ENCODE results near the gene ALAS1. TPM values are rescaled to one million over a fixed set of nuclear protein-coding genes. Genes with fewer than 3 reads are reported as not detected.
A peak's percentile ranks its signal among the peaks of the same experiment; 100 is the strongest.
"Not testable (repeated sequence)": the region's sequence is repeated elsewhere in the genome, so short reads cannot be mapped to it uniquely, and the experiment has no call there.

ALAS1 gene
- total RNA-seq, 1 donor from 2014 or later = 56.3 TPM

DNA sequence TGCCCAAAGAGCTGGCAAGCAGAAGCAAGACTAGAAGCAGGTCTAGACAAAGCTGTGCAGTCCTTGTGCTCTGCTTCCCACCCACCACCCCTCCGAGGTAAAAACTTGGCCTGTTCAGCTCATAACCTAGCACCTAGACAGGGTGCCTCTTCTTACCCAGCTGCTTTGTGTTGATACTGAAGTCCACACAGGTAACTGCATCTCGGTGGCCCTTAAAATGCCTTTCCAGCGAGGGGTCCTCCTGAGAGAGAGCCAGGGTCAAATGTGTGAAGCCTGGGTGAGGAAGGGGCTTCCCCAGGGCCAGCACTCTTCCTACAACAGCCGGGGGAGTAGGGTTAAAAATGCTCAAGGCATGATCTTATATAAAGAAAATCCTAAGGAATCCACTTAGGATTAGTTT is 47.1 kb upstream of the ALAS1 start:
- no peaks in the 10 kb centered on the region for H4K20me1 ChIP-seq (ENCODE audit: insufficient read depth, low read length)
- Mint-ChIP-seq H3K27ac (ENCODE audit: unreplicated experiment) (no peak overlapping the region), H3K36me3 (ENCODE audit: low read depth, unreplicated experiment) (no peaks in the 10 kb centered on the region), H3K27me3 (ENCODE audit: low read depth, unreplicated experiment) (no peaks in the 10 kb centered on the region), H3K9me3 (ENCODE audit: unreplicated experiment) (no peaks in the 10 kb centered on the region), H3K4me1 (ENCODE audit: low read depth, unreplicated experiment) (no peaks in the 10 kb centered on the region), H3K4me3 (ENCODE audit: unreplicated experiment) (no peak overlapping the region)
- H3K4me2 ChIP-seq (ENCODE audit: low read length) = no peak overlapping the region
- H3K27me3 ChIP-seq (ENCODE audit: insufficient read depth, low read length) = no peaks in the 10 kb centered on the region
- DNase-seq (ENCODE audit: low read depth) (no peak), FAIRE-seq (no peak)
- peaks cover 13% of the 10 kb centered on the region for H3K4me1 ChIP-seq (ENCODE audit: insufficient read depth, low read length)
- TF ChIP-seq, protein P1, sequence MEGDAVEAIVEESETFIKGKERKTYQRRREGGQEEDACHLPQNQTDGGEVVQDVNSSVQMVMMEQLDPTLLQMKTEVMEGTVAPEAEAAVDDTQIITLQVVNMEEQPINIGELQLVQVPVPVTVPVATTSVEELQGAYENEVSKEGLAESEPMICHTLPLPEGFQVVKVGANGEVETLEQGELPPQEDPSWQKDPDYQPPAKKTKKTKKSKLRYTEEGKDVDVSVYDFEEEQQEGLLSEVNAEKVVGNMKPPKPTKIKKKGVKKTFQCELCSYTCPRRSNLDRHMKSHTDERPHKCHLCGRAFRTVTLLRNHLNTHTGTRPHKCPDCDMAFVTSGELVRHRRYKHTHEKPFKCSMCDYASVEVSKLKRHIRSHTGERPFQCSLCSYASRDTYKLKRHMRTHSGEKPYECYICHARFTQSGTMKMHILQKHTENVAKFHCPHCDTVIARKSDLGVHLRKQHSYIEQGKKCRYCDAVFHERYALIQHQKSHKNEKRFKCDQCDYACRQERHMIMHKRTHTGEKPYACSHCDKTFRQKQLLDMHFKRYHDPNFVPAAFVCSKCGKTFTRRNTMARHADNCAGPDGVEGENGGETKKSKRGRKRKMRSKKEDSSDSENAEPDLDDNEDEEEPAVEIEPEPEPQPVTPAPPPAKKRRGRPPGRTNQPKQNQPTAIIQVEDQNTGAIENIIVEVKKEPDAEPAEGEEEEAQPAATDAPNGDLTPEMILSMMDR (IDR thresholded peaks at IDR 0.05; ENCODE audit: insufficient read depth, low read depth, low read length) = no peak
- no peak for TF ChIP-seq EZH2 (IDR thresholded peaks at IDR 0.05; ENCODE audit: insufficient read depth, low read length)
- no peak overlapping the region for H3K9ac ChIP-seq (ENCODE audit: low read length)
- H3K79me2 ChIP-seq (ENCODE audit: insufficient read depth, low read length) = peaks cover 19% of the 10 kb centered on the region
- H3K36me3 ChIP-seq (ENCODE audit: insufficient read depth, low read length) = no peaks in the 10 kb centered on the region
- H3K4me3 ChIP-seq (ENCODE audit: insufficient read depth, low read depth, low read length) = no peak overlapping the region
- no peaks in the 10 kb centered on the region for H3K9me3 ChIP-seq (ENCODE audit: insufficient read depth, low read depth, low read length)
- no peak overlapping the region for H3K27ac ChIP-seq (ENCODE audit: low read depth, low read length)
- no peak overlapping the region for H2AFZ ChIP-seq (ENCODE audit: low read depth, low read length)

DNA sequence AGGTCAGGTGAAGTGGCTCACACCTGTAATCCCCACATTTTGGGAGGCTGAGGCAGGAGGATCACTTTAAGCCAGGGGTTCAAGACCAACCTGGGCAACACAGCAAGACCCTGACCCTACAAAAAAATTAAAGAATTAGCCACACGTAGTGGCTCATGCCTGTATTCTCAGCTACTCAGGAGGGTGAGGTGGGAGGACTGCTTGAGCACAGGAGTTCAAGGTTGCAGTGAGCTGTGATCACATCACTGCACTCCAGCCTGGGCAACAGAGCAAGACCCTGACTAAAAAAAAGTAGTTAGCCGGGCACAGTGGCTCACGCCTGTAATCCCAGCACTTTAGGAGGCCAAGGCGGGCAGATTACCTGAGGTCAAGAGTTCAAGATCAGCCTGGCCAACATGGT is 46.0 kb upstream of the ALAS1 start:
- H3K36me3 Mint-ChIP-seq (ENCODE audit: low read depth, unreplicated experiment); H3K9ac ChIP-seq (ENCODE audit: low read length); H3K27ac Mint-ChIP-seq (ENCODE audit: unreplicated experiment); H3K9me3 Mint-ChIP-seq (ENCODE audit: unreplicated experiment); H3K27me3 ChIP-seq (ENCODE audit: insufficient read depth, low read length); H3K9me3 ChIP-seq (ENCODE audit: insufficient read depth, low read depth, low read length); DNase-seq (ENCODE audit: low read depth); H4K20me1 ChIP-seq (ENCODE audit: insufficient read depth, low read length); H3K4me1 Mint-ChIP-seq (ENCODE audit: low read depth, unreplicated experiment); H3K4me2 ChIP-seq (ENCODE audit: low read length); H3K4me3 Mint-ChIP-seq (ENCODE audit: unreplicated experiment); FAIRE-seq; H2AFZ ChIP-seq (ENCODE audit: low read depth, low read length); H3K36me3 ChIP-seq (ENCODE audit: insufficient read depth, low read length); H3K27ac ChIP-seq (ENCODE audit: low read depth, low read length); H3K4me3 ChIP-seq (ENCODE audit: insufficient read depth, low read depth, low read length); H3K27me3 Mint-ChIP-seq (ENCODE audit: low read depth, unreplicated experiment): not testable (repeated sequence)
- Histone ChIP-seq H3K4me1 (ENCODE audit: insufficient read depth, low read length) (peaks cover 13% of the 10 kb centered on the region), H3K79me2 (ENCODE audit: insufficient read depth, low read length) (peaks cover 19% of the 10 kb centered on the region)

DNA sequence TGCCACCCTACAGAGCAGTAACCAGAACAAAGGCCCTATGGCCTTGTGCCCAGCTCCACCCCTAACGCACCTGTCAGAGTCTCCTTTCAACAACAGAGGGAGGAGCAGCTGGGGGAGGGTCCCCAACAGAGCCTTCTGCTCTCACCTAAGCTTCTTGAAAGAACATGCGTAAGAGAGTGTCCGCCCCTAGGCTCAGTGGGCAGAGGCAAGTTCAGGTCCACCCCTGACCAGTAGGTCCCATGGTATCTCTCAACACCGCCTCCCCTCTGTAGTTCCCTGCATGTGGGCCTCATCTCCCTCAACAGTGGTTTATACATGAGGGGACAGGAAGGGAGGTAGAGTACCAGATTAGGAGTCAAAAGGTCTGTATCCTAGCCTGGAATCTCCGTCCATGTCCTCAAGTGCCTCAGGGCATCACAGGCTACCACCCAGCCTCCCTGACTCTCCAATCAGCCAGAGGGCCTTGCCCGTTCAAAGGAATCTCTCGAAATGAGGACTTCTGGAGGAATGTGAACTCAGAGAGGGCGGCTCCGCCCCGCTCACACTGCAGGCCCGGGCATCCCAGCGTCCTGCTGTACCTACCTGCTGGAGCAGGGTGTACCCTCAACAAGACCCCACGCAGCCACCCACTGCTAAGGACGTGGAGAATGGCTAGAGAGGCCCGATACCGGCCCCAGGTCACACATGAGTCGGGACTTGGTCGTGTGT is 44.4 kb upstream of the ALAS1 start:
- Histone ChIP-seq H4K20me1 (ENCODE audit: insufficient read depth, low read length) (no peaks in the 10 kb centered on the region), H3K27ac (ENCODE audit: low read depth, low read length) (peak overlapping the region; percentile 71), H3K9me3 (ENCODE audit: insufficient read depth, low read depth, low read length) (no peaks in the 10 kb centered on the region), H3K4me3 (ENCODE audit: insufficient read depth, low read depth, low read length) (peak overlapping the region; percentile 67), H2AFZ (ENCODE audit: low read depth, low read length) (peak overlapping the region; percentile 91), H3K4me2 (ENCODE audit: low read length) (peak overlapping the region; percentile 91), H3K4me1 (ENCODE audit: insufficient read depth, low read length) (peaks cover 13% of the 10 kb centered on the region), H3K36me3 (ENCODE audit: insufficient read depth, low read length) (no peaks in the 10 kb centered on the region), H3K27me3 (ENCODE audit: insufficient read depth, low read length) (no peaks in the 10 kb centered on the region), H3K79me2 (ENCODE audit: insufficient read depth, low read length) (peaks cover 19% of the 10 kb centered on the region), H3K9ac (ENCODE audit: low read length) (peak overlapping the region; percentile 78)
- no peak for TF ChIP-seq EZH2 (IDR thresholded peaks at IDR 0.05; ENCODE audit: insufficient read depth, low read length)
- TF ChIP-seq, protein P1 (IDR thresholded peaks at IDR 0.05; ENCODE audit: insufficient read depth, low read depth, low read length) = no peak
- no peaks in the 10 kb centered on the region for H3K27me3 Mint-ChIP-seq (ENCODE audit: low read depth, unreplicated experiment)
- H3K9me3 Mint-ChIP-seq (ENCODE audit: unreplicated experiment) = no peaks in the 10 kb centered on the region
- FAIRE-seq (no peak), DNase-seq (ENCODE audit: low read depth) (no peak)
- H3K27ac Mint-ChIP-seq (ENCODE audit: unreplicated experiment) = peak overlapping the region; percentile 72
- no peaks in the 10 kb centered on the region for H3K4me1 Mint-ChIP-seq (ENCODE audit: low read depth, unreplicated experiment)
- H3K4me3 Mint-ChIP-seq (ENCODE audit: unreplicated experiment) = peak overlapping the region; percentile 88
- H3K36me3 Mint-ChIP-seq (ENCODE audit: low read depth, unreplicated experiment) = no peaks in the 10 kb centered on the region
